Hindlimb muscle (tissue), 1 donor: ENCODE measurements around the gene SCPEP1. TPM values are rescaled to one million over a fixed set of nuclear protein-coding genes. Genes with fewer than 3 reads are reported as not detected.
A peak's percentile ranks its signal among the peaks of the same experiment; 100 is the strongest.
"Not testable (repeated sequence)": the region's sequence is repeated elsewhere in the genome, so short reads cannot be mapped to it uniquely, and the experiment has no call there.

ENCODE experiments used
- DNase-seq: peaks from one replicate; pipeline ENCODE4 v3.0.0-alpha.2; 2013
- polyA plus RNA-seq: library from polyadenylated mRNA; unstranded; fragments of 120-200 nt; gene quantifications from one replicate; pipeline ENCODE4 v1.2.1, GENCODE V29; 2013; ENCODE audit not compliant: insufficient read length

Gene SCPEP1
- 11.4 TPM for polyA plus RNA-seq

GRCh38 chr17:56977673-56978395, at the start of gene SCPEP1:
Gene SCPEP1, plus strand, starts transcription at chr17:56978131. Its CDS starts 29 bp downstream, at chr17:56978160.
- DNase-seq = peak; percentile 47

GRCh38 chr17:56928586-56928985, 49.3 kb upstream of the SCPEP1 start:
- DNase-seq = no peak

GRCh38 chr17:56929362-56929969, 48.5 kb upstream of the SCPEP1 start:
- no peak for DNase-seq

- DNase-seq = no peak
Measured at GRCh38 chr17:56930739-56931337, 47.1 kb upstream of the SCPEP1 start.

GRCh38 chr17:56933151-56933745, 44.7 kb upstream of the SCPEP1 start:
- no peak for DNase-seq

- DNase-seq = no peak
Measured at GRCh38 chr17:56933868-56934267, 44.1 kb upstream of the SCPEP1 start.

- no peak for DNase-seq
Measured at GRCh38 chr17:56934280-56934679, 43.7 kb upstream of the SCPEP1 start.

- DNase-seq = no peak
Measured at GRCh38 chr17:56935461-56935860, 42.5 kb upstream of the SCPEP1 start.

- no peak for DNase-seq
Measured at GRCh38 chr17:56936697-56937322, 41.1 kb upstream of the SCPEP1 start.

- DNase-seq = no peak
Measured at GRCh38 chr17:56937687-56938086, 40.2 kb upstream of the SCPEP1 start.

GRCh38 chr17:56938206-56938605, 39.7 kb upstream of the SCPEP1 start:
- not testable (repeated sequence) for DNase-seq

- peak; percentile 38 for DNase-seq
Measured at GRCh38 chr17:56939869-56940484, 38.0 kb upstream of the SCPEP1 start.

GRCh38 chr17:56943505-56944125, 34.3 kb upstream of the SCPEP1 start:
- no peak for DNase-seq

- no peak for DNase-seq
Measured at GRCh38 chr17:56945938-56946505, 31.9 kb upstream of the SCPEP1 start.

GRCh38 chr17:56947741-56948140, 30.2 kb upstream of the SCPEP1 start:
- no peak for DNase-seq

GRCh38 chr17:56948491-56948890, 29.4 kb upstream of the SCPEP1 start:
- DNase-seq = no peak

GRCh38 chr17:56949595-56949994, 28.3 kb upstream of the SCPEP1 start:
- no peak for DNase-seq

GRCh38 chr17:56956992-56957391, 20.9 kb upstream of the SCPEP1 start:
- DNase-seq = no peak

- peak; percentile 91 for DNase-seq
Measured at GRCh38 chr17:56960596-56961538, 17.1 kb upstream of the SCPEP1 start, which contains the start of gene COIL. Gene COIL, minus strand, starts transcription at chr17:56961050. Its CDS starts 31 bp downstream, at chr17:56961019.

GRCh38 chr17:56965241-56965640, 12.7 kb upstream of the SCPEP1 start:
- DNase-seq = not testable (repeated sequence)
